HG02885 (cell line): ENCODE measurements around the gene PKN3.
"Not testable (repeated sequence)": the region's sequence is repeated elsewhere in the genome, so short reads cannot be mapped to it uniquely, and the experiment has no call there.

ENCODE experiments used
- ATAC-seq: cut with Tn5 transposase; IDR thresholded peaks from one replicate; pipeline ENCODE4 v1.9.1; 2021; ENCODE audit warnings: mild to moderate bottlenecking; ENCODE audit not compliant: unreplicated experiment, poor library complexity

PKN3 gene

GRCh38 chr9:128702445-128702948 is at the start of gene PKN3:
PKN3 (plus strand) TSS chr9:128702503; CDS start chr9:128702916, 413 bp downstream.
- ATAC-seq = peak; percentile 78

DNA sequence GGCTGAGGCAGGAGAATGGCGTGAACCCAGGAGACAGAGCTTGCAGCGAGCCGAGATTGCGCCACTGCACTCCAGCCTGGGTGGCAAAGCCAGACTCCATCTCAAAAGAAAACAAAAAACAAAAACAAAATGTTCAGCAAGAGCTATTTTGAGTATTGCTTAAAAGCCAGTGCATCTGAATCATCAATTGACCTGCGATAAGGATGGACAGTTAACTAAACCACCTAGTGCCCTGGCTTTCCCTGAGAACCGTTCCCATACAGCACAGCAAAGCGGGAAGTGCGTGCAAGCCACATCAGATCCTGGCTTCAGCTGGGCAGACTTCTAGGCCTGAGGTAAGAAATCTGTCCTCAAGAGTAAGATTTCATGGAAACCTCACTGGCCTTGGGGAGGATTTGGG is 48.4 kb upstream of the PKN3 start:
- ATAC-seq = no peak

- ATAC-seq = no peak
These were observed 47.8 kb upstream of the PKN3 start for GRCh38 chr9:128654481-128654880.

DNA sequence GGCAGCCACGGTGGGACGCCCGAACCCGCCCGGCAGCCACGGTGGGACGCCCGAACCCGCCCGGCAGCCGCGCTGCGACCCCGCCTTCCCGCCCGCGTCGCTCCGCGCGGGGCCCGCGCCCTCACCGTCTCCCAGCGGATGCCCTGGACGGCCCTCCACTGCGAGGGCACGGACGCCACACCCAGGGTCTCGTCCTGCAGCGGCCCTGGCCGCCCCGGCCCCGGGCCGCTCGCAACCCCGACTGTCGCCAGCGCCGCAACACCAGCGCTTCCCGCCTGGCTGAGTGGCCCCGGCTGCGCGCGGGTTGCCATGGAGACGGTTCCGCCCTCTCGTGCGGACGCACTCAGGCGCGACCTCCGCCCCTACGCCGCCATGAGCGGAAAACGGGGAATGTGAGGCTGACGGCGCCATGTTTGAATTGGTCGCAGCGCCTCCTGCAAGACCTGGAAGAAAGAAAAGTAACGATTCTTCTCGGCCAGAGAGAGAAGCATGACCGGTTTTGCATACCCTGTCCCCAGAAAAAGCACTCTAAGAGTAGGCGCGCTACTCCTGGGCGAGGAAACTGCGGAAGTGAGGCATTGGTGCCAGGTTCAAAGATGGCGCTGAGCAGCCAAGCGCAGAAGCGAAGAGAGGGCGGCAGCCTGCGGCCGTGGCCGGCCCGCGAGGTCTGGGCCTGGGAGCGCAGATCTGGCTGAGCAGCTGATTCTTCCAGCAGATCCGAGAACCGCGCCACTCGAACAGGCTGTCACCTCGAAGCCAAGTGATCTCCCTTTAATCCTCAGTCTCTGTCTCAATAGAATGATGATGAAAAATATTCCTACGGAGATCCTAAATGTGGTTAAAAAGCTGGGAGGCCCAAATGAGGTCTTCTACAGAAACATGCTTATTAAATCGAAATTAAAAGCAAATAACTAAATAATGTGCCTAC is 45.6 kb upstream of the PKN3 start, which contains the start of gene DYNC2I2:
DYNC2I2 (minus strand) TSS at position 432 of the 928 bp plus-strand sequence; CDS start at position 311, 121 bp downstream.
- peak; percentile 72 for ATAC-seq

DNA sequence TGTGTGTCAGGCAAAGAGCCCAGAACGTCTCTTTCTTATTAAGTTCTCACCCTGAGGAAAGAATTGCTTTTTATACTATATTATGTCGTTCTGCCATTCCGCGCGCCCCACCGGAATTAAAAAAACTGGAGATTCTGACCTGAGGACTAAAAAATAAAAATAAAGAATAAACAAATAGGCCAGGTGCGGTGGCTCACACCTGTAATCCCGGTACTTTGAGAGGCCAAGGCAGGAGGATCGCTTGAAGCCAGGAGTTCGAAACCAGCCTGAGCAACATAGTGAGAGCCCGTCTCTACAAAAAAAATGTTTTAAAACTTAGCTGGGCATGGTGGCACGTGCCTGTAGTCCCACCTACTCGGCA is 45.0 kb upstream of the PKN3 start:
- no peak for ATAC-seq

GRCh38 chr9:128657796-128658195 is 44.5 kb upstream of the PKN3 start:
- no peak for ATAC-seq

DNA sequence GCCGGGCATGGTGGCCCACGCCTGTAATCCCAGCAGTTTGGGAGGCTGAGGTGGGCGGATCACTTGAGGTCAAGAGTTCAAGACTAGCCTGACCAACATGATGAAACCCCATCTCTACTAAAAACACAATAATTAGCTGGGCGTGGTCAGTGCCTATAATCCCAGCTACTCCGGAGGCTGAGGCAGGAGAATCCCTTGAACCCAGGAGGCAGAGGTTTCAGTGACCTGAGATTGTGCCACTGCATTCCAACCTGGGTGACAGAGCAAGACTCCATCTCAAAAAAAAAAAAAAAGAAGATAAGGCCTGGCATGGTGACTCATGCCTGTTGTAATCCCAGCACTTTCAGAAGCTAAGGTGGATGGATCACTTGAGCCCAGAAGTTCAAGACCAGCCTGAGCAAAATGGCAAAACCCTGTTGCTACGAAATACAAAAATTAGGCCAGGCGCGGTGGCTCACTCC is 35.8 kb upstream of the PKN3 start:
- not testable (repeated sequence) for ATAC-seq

DNA sequence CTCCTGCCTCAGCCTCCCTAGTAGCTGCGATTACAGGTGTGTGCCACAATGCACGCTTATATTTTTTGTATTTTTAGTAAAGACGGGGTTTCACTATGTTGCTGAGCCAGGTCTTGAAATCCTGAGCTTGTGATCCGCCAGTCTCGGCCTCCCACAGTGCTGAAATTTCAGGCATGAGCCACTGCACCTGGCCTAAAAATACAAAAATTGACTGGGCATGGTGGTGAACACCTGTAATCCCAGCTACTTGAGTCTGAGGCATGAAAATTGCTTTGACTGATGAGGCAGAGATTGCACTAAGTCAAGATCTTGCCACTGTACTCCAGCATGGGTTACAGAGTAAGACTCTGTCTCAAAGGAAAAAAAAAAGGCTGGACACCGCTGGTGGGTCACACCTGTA is 32.5 kb upstream of the PKN3 start:
- ATAC-seq = no peak

DNA sequence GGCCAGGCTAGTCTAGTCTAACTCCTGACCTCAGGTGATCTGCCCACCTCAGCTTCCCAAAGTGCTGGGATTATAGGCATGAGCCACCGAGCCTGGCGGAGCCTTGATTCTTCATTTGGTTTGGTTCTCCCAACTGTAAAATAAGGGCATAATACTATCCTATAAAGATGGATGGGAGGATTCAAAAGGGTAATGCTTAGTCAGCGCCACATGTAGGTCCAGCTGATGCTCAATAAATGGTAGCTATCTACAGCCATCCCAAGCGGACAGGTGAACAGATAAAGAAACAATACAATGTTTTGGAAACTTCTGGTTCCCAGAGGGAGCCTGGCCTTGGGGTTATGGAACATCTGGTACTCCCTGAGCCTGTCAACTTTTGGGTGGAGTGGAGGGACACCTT is 26.9 kb upstream of the PKN3 start:
- ATAC-seq = no peak

GRCh38 chr9:128677794-128678193 is 24.5 kb upstream of the PKN3 start:
- ATAC-seq = no peak

DNA sequence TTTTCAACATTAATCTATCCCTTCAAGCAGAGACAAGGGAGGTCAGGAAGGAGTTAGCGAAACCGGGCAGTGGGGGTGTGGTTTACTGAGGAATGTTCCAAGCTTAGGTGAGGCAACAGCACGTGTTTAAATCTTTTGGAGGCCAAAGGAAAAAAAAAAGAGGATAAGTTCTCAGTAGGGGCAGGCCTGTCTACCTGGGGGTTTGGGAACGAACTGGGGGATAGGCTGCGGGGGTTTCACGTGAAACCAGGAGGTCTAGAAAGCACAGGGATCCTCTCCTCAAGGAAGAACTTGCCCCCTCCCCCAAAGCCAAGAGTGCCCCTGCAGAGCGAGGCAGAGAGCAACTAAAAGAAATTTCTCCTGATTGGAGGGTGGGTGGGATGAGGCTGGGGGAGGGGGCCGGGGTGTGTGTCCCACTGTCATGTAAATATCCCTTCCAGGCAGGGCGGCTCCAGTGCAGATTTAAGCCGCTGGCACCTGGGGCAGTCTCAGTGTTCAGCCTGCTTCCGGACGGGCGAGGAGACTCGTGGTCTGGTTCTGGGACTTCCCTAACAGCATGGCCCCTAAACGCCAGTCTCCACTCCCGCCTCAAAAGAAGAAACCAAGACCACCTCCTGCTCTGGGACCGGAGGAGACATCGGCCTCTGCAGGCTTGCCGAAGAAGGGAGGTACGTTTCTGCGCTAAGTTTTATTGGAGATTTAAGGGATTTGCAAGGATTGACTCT is 18.8 kb upstream of the PKN3 start:
- no peak for ATAC-seq

GRCh38 chr9:128684065-128684324 is 18.3 kb upstream of the PKN3 start:
- ATAC-seq = no peak

DNA sequence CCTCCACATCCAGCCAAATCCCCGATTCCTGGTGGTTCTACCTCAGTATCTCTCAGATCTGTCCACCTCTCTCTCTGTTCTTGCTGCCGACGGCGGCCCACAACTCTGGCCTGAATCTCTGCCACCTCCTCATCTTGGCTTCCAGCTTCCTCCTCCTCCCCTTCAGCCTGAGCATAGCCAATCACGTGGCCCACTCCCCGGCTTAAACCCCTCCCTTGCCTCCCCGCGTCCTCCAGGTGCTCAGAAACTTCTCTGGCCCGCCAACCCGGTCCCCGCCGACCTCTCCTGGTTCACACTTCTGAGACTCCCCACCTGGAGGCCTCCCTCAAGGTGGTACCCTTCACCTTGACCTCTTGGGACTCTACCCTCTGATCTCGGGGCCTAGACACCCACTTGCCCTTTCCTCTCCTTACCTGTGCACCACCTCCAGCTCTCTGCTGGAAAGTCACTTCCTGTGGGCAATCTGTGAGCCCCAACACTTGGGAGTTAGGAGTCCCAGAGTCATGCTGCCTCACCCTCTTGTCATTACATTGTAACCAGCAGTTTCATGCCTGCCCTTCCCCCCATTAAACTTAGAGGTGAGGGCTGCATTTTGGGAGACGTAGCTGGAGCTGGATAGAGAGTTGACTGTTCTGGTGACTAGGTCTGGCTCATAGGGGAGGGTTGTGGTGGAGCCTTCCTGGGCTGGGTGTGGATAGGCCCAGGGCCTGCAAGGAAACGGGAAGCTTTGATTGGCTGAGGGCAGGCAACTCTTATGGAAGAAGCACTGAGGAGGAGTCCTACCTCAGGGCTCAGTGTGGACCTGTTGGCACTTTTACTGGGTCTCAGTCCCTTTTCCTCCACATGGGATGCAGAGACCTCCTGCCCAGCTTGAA is 17.7 kb upstream of the PKN3 start:
- ATAC-seq = peak; percentile 28

DNA sequence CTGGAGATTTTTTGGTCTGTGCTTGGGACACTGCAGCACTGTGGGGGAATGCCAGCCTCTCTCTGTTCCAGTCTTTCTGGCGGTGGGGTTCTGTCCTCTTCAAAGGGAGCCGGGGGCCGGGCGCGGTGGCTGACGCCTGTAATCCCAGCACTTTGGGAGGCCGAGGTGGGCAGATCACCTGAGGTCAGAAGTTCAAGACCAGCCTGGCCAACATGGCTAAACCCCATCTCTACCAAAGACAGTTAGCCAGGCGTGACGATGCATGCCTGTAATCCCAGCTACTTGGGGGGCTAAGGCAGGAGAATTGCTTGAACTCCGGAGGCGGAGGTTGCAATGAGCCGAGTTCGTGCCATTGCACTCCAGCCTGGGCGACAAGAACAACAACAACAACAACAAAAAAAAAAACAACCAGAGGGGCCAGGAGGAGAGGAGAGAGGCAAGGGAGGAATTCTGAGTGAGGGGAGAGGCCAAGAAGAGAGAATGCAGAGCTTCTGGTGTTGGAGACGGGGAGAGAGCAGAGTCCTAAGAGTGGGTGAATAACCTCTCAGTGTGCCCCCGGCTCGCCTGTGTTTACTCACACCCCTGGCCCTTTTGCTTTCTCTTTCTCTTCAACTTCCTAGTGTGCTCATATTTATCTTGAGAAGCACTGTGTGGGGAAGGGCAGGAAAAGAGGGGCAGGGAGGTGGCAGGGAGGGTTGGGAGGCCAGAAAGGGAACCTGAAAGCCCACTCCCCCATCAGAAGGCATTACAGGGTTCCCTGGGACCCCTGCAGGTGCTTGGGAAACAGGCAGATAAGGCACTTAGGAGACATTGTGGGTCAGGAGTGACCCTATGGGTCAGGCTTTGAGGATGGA is 16.4 kb upstream of the PKN3 start:
- no peak for ATAC-seq

DNA sequence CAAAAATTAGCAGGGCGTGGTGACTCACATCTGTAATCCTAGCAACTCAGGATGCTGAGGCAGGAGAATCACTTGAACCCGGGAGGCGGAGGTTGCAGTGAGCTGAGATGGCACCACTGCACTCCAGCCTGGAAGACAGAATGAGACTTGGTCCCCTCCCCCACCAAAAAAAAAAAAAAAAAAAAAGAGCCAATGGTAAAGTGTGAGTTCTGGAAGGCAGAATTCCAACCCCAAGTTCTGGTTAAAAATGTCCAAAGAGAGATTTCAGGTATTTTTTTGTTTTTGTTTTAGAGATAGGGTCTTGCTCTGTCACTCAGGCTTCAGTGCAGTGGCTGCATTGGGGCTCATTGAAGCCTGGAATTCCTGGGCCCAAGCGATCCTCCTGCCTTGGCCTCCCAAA is 14.8 kb upstream of the PKN3 start:
- ATAC-seq = no peak

- peak; percentile 80 for ATAC-seq
These were observed 13.6 kb upstream of the PKN3 start, which contains the start of gene SET for GRCh38 chr9:128688501-128689292. SET (plus strand) TSS chr9:128689222; CDS start chr9:128689583, 361 bp downstream.

GRCh38 chr9:128689293-128689774 is 13.0 kb upstream of the PKN3 start:
- peak; percentile 29 for ATAC-seq
